Kidney (tissue), 14 donors: Measurements from ENCODE around the gene NAT9. TPM values are rescaled to one million over a fixed set of nuclear protein-coding genes. Genes with fewer than 3 reads are reported as not detected.
A peak's percentile ranks its signal among the peaks of the same experiment; 100 is the strongest.

ENCODE experiments used
- DNase-seq, 5 donors: peaks; one replicate each; pipeline ENCODE4 v3.0.0-alpha.2; 2013 to 2020
- FAIRE-seq: peaks from 2 replicates; lab custom pipeline; 2012; peaks lifted over from hg19 to GRCh38; lab: Jason Lieb, UNC
- H3K27ac ChIP-seq, 2 donors: one replicate each; pipeline ENCODE4 v1.7.0; 2013; ENCODE audit warnings: low read depth in 2 of 2, low read length in 2 of 2, inconsistent platforms in 1 of 2
- H3K27me3 ChIP-seq: one replicate; pipeline ENCODE4 v1.7.1; 2013; ENCODE audit warnings: low read length, inconsistent platforms; ENCODE audit not compliant: control insufficient read depth, insufficient read depth
- H3K36me3 ChIP-seq, 3 donors: one replicate each; pipeline versions ENCODE4 v1.7.0 to v1.7.1; 2013; ENCODE audit warnings: low read length in 3 of 3, control low read depth in 1 of 3, inconsistent platforms in 1 of 3; ENCODE audit not compliant: insufficient read depth in 3 of 3, control insufficient read depth in 2 of 3
- H3K4me1 ChIP-seq, 3 donors: one replicate each; pipeline versions ENCODE4 v1.7.0 to v1.7.1; 2013; ENCODE audit warnings: low read length in 3 of 3, inconsistent platforms in 1 of 3, low read depth in 1 of 3; ENCODE audit not compliant: control insufficient read depth in 2 of 3, insufficient read depth in 2 of 3
- H3K4me3 ChIP-seq, 3 donors: one replicate each; pipeline versions ENCODE4 v1.7.0 to v1.8.1; 2013; ENCODE audit warnings: low read length in 3 of 3, control low read depth in 1 of 3, inconsistent platforms in 1 of 3
- H3K9ac ChIP-seq, 3 donors: one replicate each; pipeline versions ENCODE4 v1.7.0 to v1.7.1; 2013; ENCODE audit warnings: low read length in 3 of 3, control low read depth in 1 of 3, inconsistent platforms in 1 of 3
- H3K9me3 ChIP-seq, 3 donors: one replicate each; pipeline versions ENCODE4 v1.7.0 to v1.7.1; 2013; ENCODE audit warnings: low read length in 3 of 3, control low read depth in 1 of 3, inconsistent platforms in 1 of 3; ENCODE audit not compliant: control insufficient read depth in 2 of 3, insufficient read depth in 1 of 3
- CTCF ChIP-seq: IDR thresholded peaks from 3 replicates; pipeline ENCODE4 v1.5.1; 2012; ENCODE audit warnings: mild to moderate bottlenecking, moderate library complexity, borderline replicate concordance; ENCODE audit not compliant: insufficient read depth; ENCODE audit errors: extremely low read depth
- intact Hi-C: fragments of 100-400 bp; cut with DNase I; formaldehyde crosslinking; loops from one replicate; pipeline ENCODE4 v1.11.1; 2022
- polyA plus RNA-seq: library from polyadenylated mRNA; stranded (reverse); fragments of 350-450 nt; fragmentation: Illumina TruSeq; extraction: RNeasy Lipid Tissue Mini Kit (QIAGEN cat#74804); gene quantifications from one replicate; pipeline ENCODE4 v1.2.3, GENCODE V29; 2014; ENCODE audit warnings: low read depth, low replicate concordance; ENCODE audit not compliant: insufficient read depth
- total RNA-seq: library from RNA; stranded (reverse); fragmentation: NEBNext Ultra II Directional; extraction: Animal tissue kit (Norgen Biotek cat#: 25700); gene quantifications from one replicate; pipeline ENCODE4 v1.2.1, GENCODE V29; 2021
- donor health status: control.
- donor health status: control.
- donor health status: control.
- donor health status: control.
- donor health status: control.
- donor health status: DM: yes; HTN: yes; CAD: no.
- donor health status: Normal renal cell carcinoma (clear cell type).

NAT9 gene
- total and polyA plus RNA-seq, 2 donors from 2014 or later: 33.5 to 41.5 TPM

DNA sequence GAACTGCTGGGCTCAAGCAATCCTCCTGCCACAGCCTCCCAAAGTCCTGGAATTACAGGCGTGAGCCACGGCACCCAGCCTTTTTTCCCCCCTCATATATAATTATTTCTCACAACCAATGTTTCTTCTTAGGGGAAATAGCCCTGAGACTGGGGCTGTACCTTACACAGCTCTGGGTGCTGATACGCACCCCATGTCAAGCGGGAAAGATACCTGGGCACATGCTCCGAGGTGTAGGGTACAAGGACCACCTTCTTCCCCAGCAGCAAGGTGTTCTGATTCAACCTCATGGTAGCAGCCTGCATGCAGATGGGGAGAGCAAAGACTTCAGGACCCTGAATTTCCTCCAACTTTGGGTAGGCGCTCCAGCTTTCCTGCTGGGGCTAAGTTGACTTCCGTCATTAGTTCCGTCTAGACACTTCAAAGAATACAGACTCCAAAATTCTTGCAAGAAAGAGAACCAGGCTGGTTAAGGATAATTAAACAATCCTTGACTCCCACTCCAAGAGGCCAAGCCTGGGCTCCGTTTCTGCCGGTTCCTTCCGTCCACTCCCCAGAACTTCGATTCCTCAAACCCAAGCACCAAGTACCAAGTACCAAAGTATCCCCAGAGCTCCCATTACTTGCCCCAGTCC, 619 bp downstream of the NAT9 start:
- DNase-seq (peak in 1 of 5 donors; percentile 24), FAIRE-seq (no peak)
- intact Hi-C loops: no loop called here
- Histone ChIP-seq H3K9me3 (no peaks in the 10 kb centered on the region), H3K9ac (peak overlapping the region; percentile 35 to 92 (median 64)), H3K27ac (peak overlapping the region in 1 of 2 donors; percentile 54), H3K4me3 (peak overlapping the region; percentile 85 to 94 (median 93)), H3K4me1 (peaks cover 0 to 23% (median 12%) of the 10 kb centered on the region in 3 donors), H3K27me3 (no peaks in the 10 kb centered on the region), H3K36me3 (peaks cover 0 to 20% (median 11%) of the 10 kb centered on the region in 3 donors)
- TF ChIP-seq CTCF: no peak

DNA sequence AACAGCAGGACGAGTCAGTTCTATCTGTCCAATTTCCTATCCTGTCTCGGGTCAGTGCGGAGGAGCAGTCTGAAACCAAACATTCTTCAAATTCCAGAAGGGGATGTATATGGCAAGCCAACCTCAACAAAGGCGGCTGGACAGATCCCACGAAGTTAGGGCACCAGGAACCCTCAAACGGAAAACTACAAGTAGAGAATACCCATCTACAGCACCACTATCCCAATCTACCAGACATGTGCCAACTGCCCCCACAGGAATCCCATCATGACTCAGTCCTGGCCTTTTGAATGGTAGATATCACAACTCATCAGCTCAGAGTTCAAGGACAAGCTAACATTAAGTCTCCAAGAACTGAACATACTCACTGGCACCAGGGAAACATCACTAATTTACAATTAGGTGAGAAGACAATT, 2.3 kb downstream of the NAT9 start:
- intact Hi-C loops: no loop called here
- peaks cover 0 to 23% (median 9%) of the 10 kb centered on the region in 3 donors for H3K36me3 ChIP-seq
- H3K27ac ChIP-seq: peak overlapping the region in 1 of 2 donors; percentile 30
- no peak for FAIRE-seq
- no peak overlapping the region for H3K4me3 ChIP-seq
- H3K9ac ChIP-seq: no peak overlapping the region
- H3K27me3 ChIP-seq: no peaks in the 10 kb centered on the region
- DNase-seq: no peak
- H3K9me3 ChIP-seq: no peaks in the 10 kb centered on the region
- no peak for TF ChIP-seq CTCF
- peaks cover 0 to 37% (median 25%) of the 10 kb centered on the region in 3 donors for H3K4me1 ChIP-seq

- intact Hi-C loops: no loop called here
- no peak for FAIRE-seq
Measured at GRCh38 chr17:74773414-74773813, 2.7 kb downstream of the NAT9 start.

More at GRCh38 chr17:74773414-74773813, 2.7 kb downstream of the NAT9 start:
- Histone ChIP-seq H3K4me3 (no peak overlapping the region), H3K9me3 (no peaks in the 10 kb centered on the region), H3K9ac (no peak overlapping the region), H3K27ac (no peak overlapping the region), H3K4me1 (peaks cover 0 to 41% (median 29%) of the 10 kb centered on the region in 3 donors), H3K36me3 (peaks cover 0 to 23% (median 9%) of the 10 kb centered on the region in 3 donors), H3K27me3 (no peaks in the 10 kb centered on the region)
- no peak for DNase-seq
- TF ChIP-seq CTCF: no peak
